HG03565 (cell line): ENCODE measurements around the gene B4GALNT3.

Experiments
- ATAC-seq: cut with Tn5 transposase; IDR thresholded peaks from one replicate; pipeline ENCODE4 v1.9.1; 2021; ENCODE audit warnings: mild to moderate bottlenecking, moderate library complexity; ENCODE audit not compliant: unreplicated experiment

B4GALNT3 gene

DNA sequence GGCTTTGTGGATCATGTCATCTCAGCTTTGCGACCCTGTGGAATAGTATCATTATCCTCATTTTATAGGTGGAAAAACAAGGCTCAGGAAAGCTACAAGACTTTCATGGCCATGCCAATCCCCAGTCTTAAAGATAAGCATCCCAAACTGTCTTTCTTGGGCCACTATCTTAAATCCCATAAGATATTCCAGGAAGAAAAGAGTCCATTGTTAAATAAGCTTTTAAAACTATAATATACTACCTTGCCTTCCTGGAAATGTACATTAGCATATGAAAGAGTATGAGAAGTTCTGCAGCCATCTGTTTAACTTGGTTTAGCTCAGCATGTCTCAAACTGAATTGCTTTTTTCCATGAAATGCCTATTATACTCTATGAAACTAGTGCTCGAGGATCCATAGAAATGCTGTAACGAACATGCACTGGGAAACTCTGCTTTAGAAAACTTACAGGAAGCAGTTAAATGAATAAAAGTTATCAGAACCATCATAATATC lies 77.1 kb downstream of the B4GALNT3 start:
- no peak for ATAC-seq

DNA sequence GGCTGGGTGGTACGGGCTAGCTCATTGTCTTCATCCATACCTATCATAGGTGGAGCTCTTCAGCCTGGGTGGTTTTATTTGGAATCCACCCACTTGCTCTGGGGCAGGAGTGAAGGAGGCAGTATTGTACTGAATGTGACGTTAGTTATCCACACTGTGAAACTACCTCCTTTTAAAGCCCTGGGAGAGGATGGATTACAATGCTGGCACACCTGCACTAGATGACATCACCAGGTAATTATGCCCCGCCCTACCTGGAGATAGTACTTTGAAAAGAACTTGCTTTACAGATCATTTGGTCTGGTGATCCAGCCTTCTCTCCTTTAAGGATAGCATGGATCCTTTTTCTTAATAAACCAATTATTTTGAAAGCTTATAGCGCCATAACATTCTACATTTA lies 78.0 kb downstream of the B4GALNT3 start:
- no peak for ATAC-seq

DNA sequence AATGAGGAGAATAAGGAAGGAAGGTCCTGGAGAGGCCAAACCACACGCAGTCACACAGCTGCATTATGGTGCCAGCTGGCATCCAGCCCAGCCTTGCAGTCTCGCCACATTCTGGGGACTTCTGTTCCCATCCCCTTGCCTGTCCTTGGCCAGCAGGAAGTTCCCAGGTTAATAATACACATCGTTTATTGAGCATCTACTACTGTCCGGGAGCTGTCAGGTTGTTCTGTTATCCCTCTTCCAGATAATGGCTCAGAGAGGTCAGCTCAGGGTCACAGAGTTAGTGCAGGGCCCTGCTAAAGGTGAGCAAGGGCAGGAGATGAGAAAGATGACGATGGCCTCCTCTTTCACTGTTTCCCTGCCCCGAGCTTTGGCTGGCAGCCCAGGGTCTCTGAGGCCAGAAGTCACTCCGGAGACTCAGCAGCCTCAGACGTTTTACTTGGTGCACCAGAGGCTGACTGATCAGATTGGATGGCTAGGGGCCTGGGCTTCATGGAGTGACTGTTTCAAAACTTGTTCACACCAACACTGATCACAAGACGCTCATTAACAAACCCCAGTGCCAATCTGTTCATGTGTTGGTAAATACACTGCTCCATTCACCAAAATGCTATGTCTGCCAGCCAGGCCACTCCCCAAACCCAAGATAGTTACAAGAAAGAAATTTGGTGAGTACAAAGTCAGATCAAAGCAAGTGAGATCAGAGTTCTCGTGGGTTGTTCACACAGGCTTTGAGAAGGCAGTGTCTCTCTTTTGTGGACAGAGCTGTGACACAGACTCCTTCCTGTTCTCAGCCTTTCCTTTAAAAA lies 79.2 kb downstream of the B4GALNT3 start:
- no peak for ATAC-seq

DNA sequence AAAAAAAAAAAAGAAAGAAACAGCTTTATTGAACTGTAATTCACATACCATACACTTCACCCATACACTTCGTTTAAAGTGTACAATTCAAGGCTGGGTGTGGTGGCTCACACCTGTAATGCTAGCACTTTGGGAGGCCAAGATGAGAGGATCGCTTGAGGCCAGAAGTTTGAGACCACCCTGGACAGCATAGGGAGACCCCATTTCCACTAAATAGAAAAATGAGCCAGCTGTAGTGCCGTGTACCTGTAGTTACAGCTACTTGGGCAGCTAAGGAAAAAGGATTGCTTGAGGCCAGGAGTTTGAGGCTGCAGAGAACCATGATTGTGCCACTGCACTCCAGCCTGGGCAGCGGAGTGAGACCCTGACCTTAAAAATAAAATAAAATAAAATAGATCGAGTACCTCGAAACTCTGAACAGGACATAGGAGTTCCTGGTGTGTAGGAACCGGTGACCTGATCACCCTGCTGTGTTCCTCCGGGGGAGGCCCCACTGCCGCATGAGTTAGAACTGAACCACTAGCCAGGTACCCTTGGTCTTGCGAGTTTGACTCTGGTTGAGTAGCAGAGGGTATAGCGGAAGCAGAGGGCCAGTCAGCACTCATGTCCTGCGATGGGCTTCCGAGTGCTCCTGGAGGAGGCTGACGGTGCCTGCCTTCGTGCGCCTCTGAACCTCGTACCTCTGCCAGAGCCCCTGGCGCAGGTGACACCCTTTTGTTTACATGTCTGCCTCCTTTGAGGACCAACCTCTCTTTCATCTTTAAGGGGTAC lies 80.0 kb downstream of the B4GALNT3 start:
- no peak for ATAC-seq

DNA sequence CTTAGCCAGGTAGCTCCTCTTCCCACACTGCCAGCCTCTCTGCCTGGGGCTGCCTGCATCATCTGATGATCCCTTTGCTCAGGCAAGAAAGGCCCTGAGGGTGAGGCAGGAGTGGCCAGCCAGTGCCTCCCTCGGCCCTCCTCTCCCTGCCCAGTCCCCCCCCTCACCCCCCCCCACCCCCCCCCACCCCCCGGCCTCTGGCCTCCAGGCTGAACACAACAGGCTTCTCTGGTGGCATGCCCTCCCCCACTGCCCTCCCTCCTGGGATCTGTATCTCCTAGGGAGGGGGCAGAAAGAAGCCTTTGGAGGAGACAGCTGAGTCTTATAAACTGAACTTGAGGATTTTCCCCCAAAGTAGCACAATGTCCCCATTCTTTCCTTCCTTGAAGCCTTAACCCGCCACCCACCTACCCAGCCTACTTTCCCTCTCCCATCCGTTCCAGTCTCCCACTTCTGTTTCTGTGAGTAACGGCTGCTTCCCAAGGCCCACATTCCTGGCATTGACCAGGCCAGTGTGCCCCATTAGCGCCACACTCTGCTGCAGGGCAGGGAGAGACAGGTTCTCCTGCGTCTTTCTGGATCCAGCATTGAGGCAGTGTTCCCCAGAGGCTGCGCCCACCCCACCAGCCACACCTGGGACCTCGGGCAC lies 82.1 kb downstream of the B4GALNT3 start:
- ATAC-seq, result no peak

DNA sequence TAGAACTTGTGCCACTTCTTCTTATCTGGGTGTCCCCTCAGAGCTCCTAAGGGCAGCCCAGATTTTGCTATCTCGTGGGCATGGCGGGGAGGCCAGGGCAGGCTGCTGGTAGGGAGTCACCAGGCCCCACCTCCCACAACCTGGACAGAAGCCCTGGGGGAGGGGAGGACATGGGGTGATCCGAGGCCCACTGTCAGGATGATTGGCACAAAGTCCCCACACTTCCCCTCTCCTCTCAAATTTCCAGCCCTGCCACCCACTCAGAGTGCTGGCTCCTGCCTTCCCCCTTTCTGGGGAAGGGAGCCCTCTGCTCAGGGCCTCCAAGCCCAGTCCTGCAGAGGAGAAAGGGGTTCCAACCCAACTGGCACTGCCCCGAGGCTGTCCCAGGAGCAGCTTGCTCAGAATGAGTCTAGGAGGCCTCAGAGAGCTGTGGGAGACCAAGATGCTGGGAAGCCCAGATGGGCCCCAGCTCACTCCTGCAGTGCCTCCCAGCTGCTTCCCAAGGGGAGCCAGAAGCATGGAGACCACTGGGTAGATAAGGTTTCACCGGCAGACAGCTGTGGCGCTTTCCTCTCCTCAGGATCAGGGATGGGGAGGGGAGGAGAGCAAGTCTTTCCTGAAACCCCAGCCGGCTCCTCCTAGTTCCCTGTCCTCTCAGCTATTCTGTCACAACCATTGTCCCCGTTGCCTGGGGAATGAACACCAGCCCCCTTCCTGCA lies 82.8 kb downstream of the B4GALNT3 start:
- ATAC-seq, result no peak

DNA sequence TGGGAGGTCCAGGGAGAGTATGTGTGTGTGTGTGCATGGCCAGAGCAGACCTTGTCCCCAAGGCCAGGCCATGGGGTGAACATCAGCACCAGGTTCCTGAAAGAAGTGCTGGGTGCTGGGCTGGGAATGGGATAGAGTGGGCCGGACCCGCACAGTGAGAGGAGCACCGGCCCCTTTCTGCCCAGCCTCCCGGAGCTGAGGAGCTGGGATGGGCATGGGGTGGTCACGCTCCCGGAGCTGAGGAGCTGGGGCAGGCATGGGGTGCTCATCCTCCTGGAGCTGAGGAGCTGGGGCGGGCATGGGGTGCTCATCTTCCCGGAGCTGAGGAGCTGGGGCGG lies 83.3 kb downstream of the B4GALNT3 start:
- no peak for ATAC-seq

DNA sequence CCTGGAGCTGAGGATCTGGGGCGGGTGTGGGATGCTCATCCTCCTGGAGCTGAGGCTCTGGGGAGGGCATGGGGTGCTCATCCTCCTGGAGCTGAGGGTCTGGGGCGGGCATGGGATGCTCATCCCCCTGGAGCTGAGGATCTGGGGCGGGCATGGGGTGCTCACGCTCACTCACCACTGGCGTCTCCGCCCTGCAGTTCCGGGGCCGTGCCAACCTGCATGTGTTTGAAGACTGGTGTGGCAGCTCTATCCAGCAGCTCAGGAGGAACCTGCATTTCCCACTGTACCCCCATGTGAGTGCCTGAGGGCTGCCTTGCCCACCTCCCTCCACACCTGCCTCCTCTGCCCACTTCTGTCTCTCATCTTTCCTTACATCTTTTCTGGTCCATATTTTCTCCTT lies 84.4 kb downstream of the B4GALNT3 start:
- no peak for ATAC-seq

DNA sequence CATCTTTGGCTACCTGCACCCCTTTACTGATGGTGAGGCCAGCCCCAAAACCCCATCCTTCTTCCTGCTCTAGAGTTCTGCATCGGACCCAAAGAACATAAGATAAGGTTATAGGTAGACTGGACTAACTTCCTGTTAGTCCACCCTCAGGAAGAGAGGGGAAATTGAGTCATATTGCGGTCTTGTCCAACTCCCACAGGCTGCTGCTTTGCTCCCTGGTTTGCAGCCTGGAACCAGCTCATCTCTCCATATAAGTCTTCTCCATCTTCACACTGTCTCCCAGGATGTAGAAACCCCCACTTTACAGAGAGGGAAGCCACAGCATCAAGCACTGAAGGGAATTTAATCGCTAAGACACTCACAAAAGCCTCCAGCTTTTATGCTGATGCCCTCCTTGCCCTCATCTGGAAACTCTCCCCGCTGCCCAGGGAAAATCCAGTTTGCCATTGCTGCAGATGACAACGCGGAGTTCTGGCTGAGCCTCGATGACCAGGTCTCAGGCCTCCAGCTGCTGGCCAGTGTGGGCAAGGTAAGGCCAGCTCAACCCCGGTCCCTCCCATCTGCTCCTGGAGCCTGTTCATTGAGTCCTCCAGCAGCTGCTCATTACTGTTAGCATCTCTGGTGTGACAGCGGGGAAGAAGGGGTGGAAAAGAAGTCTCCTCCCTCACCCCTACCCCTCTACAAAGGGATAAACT lies 85.3 kb downstream of the B4GALNT3 start:
- ATAC-seq, result no peak

DNA sequence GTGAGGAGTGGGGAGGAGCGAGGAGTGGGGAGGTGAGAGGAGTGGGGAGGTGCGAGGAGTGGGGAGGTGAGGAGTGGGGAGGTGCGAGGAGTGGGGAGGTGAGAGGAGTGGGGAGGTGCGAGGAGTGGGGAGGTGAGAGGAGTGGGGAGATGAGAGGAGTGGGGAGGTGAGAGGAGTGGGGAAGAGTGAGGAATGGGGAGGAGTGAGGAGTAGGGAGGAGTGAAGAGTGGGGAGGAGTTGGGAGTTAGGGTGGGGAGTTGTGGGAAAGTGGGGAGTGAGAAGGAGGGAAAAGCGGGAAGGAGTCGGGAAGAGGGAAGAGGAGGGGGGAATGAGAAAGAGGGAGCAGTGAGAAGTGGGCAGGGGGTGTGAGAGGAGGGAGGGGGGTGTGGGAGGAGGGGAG lies 86.1 kb downstream of the B4GALNT3 start:
- ATAC-seq, result no peak

DNA sequence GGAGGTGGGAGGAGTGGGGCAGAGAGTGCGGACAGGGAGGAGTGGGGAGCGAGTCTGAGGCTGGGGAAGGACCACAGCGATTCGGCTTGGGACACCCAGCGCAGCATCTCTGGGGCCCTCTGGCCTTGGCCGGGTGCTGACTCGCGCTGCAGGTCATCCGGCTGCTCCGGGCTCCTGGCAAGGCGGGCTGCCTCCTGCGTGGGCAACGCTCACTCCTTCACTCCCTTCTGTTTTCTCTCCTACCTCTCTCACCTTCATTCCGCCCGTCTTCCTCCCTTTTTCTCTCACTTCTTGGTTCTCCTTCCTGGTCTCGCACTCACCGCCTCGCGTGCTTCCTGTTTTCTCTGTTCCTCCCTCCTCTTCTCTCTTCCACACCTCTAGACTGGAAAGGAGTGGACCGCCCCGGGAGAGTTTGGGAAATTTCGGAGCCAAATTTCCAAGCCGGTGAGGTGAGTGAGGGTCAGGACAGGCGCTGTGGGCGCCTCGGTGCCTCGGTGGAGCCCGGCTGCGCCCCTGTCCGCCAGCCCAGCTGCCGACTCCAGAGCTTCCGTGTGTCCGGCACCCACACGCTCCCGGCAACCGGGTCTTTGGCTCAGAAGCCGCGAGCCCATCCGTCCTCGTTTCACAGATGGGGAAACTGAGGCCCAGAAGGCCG lies 86.7 kb downstream of the B4GALNT3 start:
- ATAC-seq, result no peak

DNA sequence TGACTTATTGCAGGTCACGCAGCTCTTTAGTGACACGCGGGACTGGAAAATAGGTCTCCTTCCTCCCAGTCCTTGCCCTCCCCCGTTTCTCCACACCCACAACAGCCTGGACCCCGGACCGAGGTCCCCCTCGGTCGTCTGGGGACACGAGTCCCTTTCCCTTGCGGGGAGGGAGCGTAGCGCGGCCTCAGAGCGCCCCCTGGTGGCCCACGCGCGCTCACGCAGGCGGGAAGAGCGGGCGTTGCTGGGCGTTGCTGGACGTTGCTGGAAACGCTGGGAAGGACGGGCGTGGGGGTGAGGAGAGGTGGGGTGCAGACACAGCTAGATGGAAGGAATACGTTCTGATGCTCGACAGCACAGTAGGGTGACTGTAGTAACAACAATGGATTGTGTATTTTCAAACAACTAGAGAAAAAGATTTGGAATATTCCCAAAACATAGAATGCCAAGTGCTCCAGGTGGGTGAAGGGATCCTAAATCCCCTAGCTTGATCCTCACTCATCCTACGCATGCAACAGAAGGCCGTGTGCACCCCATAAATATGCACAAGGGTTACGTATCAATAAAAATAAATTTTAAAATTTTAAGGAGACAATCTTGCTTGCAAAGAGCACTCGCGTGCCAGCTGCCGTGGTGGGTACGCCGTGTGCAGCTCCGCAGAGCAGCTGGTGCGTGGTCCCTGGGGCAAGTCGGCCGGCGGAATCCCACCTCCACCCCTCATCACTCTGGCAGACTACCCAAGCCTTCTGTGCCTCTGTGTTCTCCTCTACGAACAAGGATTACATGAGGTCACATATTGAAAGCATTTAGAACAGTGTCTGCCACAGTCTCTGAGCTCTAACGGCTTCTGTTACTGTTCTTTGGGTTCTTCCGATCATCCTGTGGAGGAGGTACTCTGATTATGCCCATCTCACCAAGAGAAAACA lies 87.4 kb downstream of the B4GALNT3 start:
- no peak for ATAC-seq

DNA sequence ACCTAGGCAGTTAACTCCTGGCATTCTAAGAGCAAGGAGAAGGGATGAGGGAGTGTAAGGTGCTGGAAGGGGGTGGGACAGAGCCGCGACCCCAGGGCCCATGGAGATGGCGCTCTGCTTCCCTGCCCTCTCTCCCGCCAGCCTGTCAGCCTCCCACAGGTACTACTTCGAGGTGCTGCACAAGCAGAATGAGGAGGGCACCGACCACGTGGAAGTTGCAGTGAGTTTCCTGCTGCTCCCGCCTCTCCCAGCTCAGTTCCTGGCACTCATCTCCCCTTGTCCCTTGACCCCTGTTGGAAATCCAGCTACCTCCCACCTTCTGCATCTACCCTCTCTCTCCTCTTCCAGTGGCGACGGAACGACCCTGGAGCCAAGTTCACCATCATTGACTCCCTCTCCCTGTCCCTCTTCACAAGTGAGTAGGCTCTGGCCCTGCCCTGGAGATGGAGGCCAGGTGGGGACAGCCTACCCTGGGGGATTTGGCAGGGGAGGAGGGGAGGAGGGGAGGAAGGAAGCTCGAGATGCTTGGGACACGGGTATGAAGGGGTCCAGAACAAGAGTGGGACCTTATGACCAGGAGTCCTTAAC lies 88.2 kb downstream of the B4GALNT3 start:
- no peak for ATAC-seq

DNA sequence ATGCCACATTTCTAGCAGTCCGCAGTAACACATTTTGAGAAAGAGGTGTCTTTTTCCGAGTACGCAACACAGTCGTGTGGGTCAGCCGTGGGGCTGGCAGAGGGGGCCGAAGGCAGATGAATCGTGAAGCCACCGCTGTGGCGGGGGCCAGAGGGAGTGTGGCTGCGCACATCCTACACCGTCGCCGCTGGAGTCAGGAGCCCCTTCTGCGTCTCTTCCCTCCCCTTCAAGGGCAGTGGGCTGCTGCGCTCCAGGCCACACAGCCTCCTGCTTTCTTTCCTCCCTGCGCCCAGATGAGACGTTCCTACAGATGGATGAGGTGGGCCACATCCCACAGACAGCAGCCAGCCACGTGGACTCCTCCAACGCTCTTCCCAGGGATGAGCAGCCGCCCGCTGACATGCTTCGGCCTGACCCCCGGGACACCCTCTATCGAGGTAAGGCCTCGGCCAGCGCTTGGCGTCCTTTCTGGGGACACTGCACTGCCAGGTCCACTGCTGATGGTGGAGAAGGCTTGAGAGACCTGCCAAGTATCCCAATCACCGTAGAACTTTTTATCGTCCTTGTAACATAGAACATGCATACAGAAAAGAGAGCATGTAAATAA lies 89.8 kb downstream of the B4GALNT3 start:
- no peak for ATAC-seq

DNA sequence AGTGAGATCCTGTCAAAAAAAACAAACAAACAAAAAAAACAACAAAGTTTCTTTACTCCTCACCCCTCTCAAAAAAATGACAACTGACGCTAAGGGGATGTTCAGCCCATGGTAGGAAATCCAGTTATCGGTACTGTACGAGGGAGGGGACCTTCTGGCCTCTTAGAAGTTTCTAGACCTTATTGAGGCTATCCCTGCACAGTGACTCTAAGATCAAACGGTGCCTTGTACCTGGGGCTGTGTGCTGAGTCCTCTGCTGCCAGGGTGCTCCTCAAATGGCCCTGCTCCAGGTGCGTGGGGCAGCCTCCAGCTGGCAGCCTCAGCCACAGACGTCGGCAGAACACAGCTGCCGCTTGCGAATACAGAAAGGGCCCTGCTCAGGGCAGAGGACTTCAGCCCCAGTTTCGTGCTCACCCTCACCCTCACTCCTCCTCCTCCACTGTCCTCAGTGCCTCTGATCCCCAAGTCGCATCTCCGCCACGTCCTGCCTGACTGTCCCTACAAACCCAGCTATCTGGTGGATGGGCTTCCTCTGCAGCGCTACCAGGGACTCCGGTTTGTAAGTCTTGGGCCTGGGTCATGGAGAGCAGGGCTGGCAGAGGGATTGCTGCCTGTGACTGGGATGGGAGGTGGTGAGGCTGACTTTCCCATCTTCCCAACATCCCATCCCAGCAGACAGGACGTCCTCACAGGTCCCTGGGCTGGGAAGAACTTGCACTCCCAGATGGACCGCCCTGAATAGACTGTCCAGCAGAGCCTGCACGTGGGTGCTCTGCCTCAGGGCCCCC lies 90.9 kb downstream of the B4GALNT3 start:
- ATAC-seq, result no peak

DNA sequence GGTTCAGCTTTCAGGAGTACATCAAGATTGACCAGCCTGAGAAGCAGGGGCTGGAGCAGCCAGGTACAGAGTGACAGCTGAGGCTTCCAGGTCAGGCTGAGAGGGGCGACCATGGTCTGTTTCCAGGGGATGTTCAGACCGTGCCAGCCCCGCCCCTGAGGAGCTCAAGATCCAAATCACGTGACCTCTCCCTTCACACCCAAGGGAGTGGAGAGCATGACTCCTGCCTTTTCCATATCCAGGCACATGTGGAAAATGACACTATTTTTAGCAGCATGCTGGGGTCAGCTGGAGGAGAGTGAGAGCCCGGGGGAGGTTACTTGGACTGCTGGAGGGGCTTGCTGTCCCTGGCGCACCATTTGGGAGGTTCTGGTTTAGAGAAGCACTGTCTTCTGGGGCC lies 92.7 kb downstream of the B4GALNT3 start:
- no peak for ATAC-seq

DNA sequence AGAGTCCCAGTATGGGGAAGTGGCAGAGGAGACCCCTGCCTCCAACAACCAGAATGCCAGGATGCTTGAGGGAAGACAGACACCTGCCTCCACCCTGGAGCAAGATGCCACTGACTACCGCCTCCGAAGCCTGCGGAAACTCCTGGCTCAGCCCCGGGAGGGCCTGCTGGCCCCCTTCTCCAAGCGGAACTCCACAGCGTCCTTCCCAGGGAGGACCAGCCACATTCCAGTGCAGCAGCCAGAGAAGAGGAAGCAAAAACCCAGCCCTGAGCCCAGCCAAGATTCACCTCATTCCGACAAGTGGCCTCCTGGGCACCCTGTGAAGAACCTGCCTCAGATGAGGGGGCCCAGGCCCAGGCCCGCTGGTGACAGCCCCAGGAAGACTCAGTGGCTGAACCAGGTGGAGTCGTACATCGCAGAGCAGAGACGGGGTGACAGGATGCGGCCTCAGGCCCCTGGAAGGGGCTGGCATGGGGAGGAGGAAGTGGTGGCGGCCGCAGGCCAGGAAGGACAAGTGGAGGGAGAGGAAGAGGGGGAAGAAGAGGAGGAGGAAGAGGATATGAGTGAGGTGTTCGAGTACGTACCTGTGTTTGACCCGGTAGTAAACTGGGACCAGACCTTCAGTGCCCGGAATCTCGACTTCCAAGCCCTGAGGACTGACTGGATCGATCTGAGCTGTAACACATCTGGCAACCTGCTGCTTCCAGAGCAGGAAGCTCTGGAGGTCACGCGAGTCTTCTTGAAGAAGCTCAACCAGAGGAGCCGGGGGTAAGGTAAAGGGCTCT lies 93.7 kb downstream of the B4GALNT3 start:
- no peak for ATAC-seq
